ENCODE data around the gene TXNDC8. TPM values are rescaled to one million over a fixed set of nuclear protein-coding genes. Genes with fewer than 3 reads are reported as not detected.
"Not testable (repeated sequence)": the region's sequence is repeated elsewhere in the genome, so short reads cannot be mapped to it uniquely, and the experiment has no call there.

The TXNDC8 gene
- polyA plus RNA-seq (2013, experiment 1 of 2) = not detected
- not detected for polyA plus RNA-seq (2013, experiment 2 of 2)

- H3K27ac ChIP-seq (ENCODE audit: low read depth, low read length) = no peak within 1 kb of the TSS
- no peaks in the 10 kb centered on the region for H3K27me3 ChIP-seq (ENCODE audit: insufficient read depth, low read length)
- 100% methylated on average over 1 of the region's 1 CpG for whole genome bisulfite sequencing
- no peak within 1 kb of the TSS for H3K9ac ChIP-seq (ENCODE audit: low read depth, low read length)
- H3K36me3 ChIP-seq (ENCODE audit: insufficient read depth, low read length) = no peaks in the 10 kb centered on the region
- no peak within 1 kb of the TSS for H3K4me3 ChIP-seq (ENCODE audit: low read length)
- H3K9me3 ChIP-seq (ENCODE audit: insufficient read depth, low read depth, low read length) = no peaks in the 10 kb centered on the region
- H3K4me1 ChIP-seq (ENCODE audit: insufficient read depth, low read length) = no peaks in the 10 kb centered on the region
Observed at GRCh38 chr9:110337727-110338126, at the start of gene TXNDC8. TXNDC8 (minus strand) TSS chr9:110337863.

- H3K36me3 ChIP-seq (ENCODE audit: insufficient read depth, low read length) = no peaks in the 10 kb centered on the region
- H3K4me3 ChIP-seq (ENCODE audit: low read length) = no peak overlapping the region
- H3K9me3 ChIP-seq (ENCODE audit: insufficient read depth, low read depth, low read length) = no peaks in the 10 kb centered on the region
- H3K9ac ChIP-seq (ENCODE audit: low read depth, low read length) = no peak overlapping the region
- 95% methylated on average over 6 of the region's 6 CpGs for WGBS
- H3K27ac ChIP-seq (ENCODE audit: low read depth, low read length) = no peak overlapping the region
- no peaks in the 10 kb centered on the region for H3K27me3 ChIP-seq (ENCODE audit: insufficient read depth, low read length)
- H3K4me1 ChIP-seq (ENCODE audit: insufficient read depth, low read length) = no peaks in the 10 kb centered on the region
Observed at GRCh38 chr9:110383491-110383890, 45.8 kb upstream of the TXNDC8 start.

DNA sequence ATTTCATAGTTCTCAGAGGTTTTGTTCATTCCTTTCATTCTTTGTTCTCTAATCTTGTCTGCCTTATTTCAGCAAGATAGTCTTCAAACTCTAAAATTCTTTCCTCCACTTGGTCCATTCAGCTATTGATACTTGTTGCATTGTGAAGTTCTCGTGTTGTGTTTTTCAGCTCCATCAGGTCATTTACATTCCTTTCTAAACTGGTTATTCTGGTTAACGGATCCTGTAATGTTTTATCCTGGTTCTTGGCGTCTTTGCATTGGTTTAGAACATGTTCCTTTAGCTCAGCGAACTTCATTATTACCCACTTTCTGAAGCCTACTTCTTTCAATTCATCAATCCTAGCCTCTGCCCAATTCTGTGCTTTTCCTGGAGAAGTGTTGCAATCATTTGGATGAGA is 45.1 kb upstream of the TXNDC8 start:
- no peaks in the 10 kb centered on the region for H3K9me3 ChIP-seq (ENCODE audit: insufficient read depth, low read depth, low read length)
- H3K9ac ChIP-seq (ENCODE audit: low read depth, low read length) = no peak overlapping the region
- H3K4me3 ChIP-seq (ENCODE audit: low read length) = no peak overlapping the region
- H3K36me3 ChIP-seq (ENCODE audit: insufficient read depth, low read length) = no peaks in the 10 kb centered on the region
- no peaks in the 10 kb centered on the region for H3K4me1 ChIP-seq (ENCODE audit: insufficient read depth, low read length)
- no peak overlapping the region for H3K27ac ChIP-seq (ENCODE audit: low read depth, low read length)
- H3K27me3 ChIP-seq (ENCODE audit: insufficient read depth, low read length) = no peaks in the 10 kb centered on the region
- WGBS = 97% methylated on average over 4 of the region's 4 CpGs

- Histone ChIP-seq H3K9ac (ENCODE audit: low read depth, low read length) (no peak overlapping the region), H3K4me1 (ENCODE audit: insufficient read depth, low read length) (no peaks in the 10 kb centered on the region), H3K9me3 (ENCODE audit: insufficient read depth, low read depth, low read length) (no peaks in the 10 kb centered on the region), H3K36me3 (ENCODE audit: insufficient read depth, low read length) (no peaks in the 10 kb centered on the region), H3K4me3 (ENCODE audit: low read length) (no peak overlapping the region), H3K27me3 (ENCODE audit: insufficient read depth, low read length) (no peaks in the 10 kb centered on the region), H3K27ac (ENCODE audit: low read depth, low read length) (no peak overlapping the region)
- WGBS = 92% methylated on average over 6 of the region's 6 CpGs
Observed at GRCh38 chr9:110371411-110372007, 33.8 kb upstream of the TXNDC8 start.

- Histone ChIP-seq H3K27ac (ENCODE audit: low read depth, low read length) (no peak overlapping the region), H3K27me3 (ENCODE audit: insufficient read depth, low read length) (no peaks in the 10 kb centered on the region), H3K9me3 (ENCODE audit: insufficient read depth, low read depth, low read length) (no peaks in the 10 kb centered on the region), H3K4me1 (ENCODE audit: insufficient read depth, low read length) (no peaks in the 10 kb centered on the region), H3K9ac (ENCODE audit: low read depth, low read length) (no peak overlapping the region), H3K36me3 (ENCODE audit: insufficient read depth, low read length) (no peaks in the 10 kb centered on the region), H3K4me3 (ENCODE audit: low read length) (no peak overlapping the region)
- 87% methylated on average over 3 of the region's 3 CpGs for WGBS
Observed at GRCh38 chr9:110370315-110370714, 32.7 kb upstream of the TXNDC8 start.

DNA sequence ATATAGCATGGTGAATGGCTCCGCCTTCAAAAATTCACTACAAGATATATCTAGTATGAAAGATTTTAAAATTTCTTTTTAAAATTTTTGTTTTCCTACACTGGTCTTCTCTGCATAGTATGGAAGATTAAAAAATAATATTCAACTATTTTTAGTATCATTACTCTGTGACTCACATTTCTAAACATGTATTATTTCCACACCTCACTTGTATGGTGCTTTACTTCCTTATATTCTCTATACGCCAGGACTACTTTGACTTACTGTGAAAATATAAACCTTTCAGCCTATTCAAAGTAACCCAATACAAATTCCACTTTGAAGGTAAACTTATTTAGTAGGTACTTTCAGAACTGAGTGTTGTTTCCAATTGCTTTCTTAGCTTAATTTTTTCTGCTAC is 26.8 kb upstream of the TXNDC8 start:
- Histone ChIP-seq H3K27me3 (ENCODE audit: insufficient read depth, low read length) (no peaks in the 10 kb centered on the region), H3K4me1 (ENCODE audit: insufficient read depth, low read length) (no peaks in the 10 kb centered on the region), H3K27ac (ENCODE audit: low read depth, low read length) (no peak overlapping the region), H3K9me3 (ENCODE audit: insufficient read depth, low read depth, low read length) (no peaks in the 10 kb centered on the region), H3K9ac (ENCODE audit: low read depth, low read length) (no peak overlapping the region), H3K36me3 (ENCODE audit: insufficient read depth, low read length) (no peaks in the 10 kb centered on the region), H3K4me3 (ENCODE audit: low read length) (no peak overlapping the region)
- 86% methylated on average over 1 of the region's 2 CpGs for WGBS

GRCh38 chr9:110358992-110359391 is 21.3 kb upstream of the TXNDC8 start:
- not testable (repeated sequence) for H3K4me1 ChIP-seq (ENCODE audit: insufficient read depth, low read length); H3K27me3 ChIP-seq (ENCODE audit: insufficient read depth, low read length); H3K4me3 ChIP-seq (ENCODE audit: low read length); H3K27ac ChIP-seq (ENCODE audit: low read depth, low read length); H3K36me3 ChIP-seq (ENCODE audit: insufficient read depth, low read length); H3K9ac ChIP-seq (ENCODE audit: low read depth, low read length); H3K9me3 ChIP-seq (ENCODE audit: insufficient read depth, low read depth, low read length)
- WGBS = no CpG with 5 or more reads among the region's 2 CpGs

- Histone ChIP-seq H3K36me3 (ENCODE audit: insufficient read depth, low read length) (no peaks in the 10 kb centered on the region), H3K27ac (ENCODE audit: low read depth, low read length) (no peak overlapping the region), H3K27me3 (ENCODE audit: insufficient read depth, low read length) (no peaks in the 10 kb centered on the region), H3K4me1 (ENCODE audit: insufficient read depth, low read length) (no peaks in the 10 kb centered on the region), H3K4me3 (ENCODE audit: low read length) (no peak overlapping the region), H3K9ac (ENCODE audit: low read depth, low read length) (no peak overlapping the region), H3K9me3 (ENCODE audit: insufficient read depth, low read depth, low read length) (no peaks in the 10 kb centered on the region)
- 77% methylated on average over 2 of the region's 2 CpGs for WGBS
Observed at GRCh38 chr9:110357505-110357904, 19.8 kb upstream of the TXNDC8 start.

DNA sequence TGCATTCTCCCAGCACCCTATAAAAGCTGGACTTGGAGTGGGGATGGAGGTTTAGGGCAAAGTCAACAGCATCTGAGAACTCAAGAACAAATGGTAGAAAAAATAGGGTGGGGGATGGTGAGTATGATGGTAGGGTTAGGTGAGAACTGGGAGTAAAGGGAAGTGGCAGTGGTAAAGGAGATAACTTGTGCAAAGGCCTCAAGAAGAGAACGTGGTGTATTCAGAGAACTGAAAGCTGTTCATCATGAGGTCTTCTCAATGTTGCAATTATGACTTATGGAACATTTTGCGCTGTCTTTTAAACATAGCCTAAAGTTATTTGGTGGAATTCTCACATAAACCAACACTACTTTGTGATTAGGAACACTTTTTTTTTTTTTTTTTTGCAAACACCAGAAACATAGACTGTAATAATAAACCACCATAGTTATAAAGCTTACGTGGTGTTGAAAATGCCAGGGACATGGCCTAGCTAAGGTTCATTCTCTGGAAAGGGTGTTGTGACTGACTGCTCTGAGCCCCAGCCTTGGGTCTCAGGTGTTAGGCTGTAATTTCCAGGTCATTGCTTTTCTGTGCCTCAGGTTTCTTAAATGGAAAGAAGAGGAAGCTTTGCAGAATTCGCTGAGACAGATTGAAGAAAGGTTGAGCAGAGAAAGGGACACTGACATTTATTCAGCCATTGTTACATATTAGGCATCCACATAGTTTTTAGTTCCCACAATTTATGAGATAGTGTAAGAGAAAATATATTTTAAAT is 19.2 kb upstream of the TXNDC8 start:
- no peak overlapping the region for H3K27ac ChIP-seq (ENCODE audit: low read depth, low read length)
- H3K4me3 ChIP-seq (ENCODE audit: low read length) = no peak overlapping the region
- no peaks in the 10 kb centered on the region for H3K36me3 ChIP-seq (ENCODE audit: insufficient read depth, low read length)
- no peaks in the 10 kb centered on the region for H3K27me3 ChIP-seq (ENCODE audit: insufficient read depth, low read length)
- H3K4me1 ChIP-seq (ENCODE audit: insufficient read depth, low read length) = no peaks in the 10 kb centered on the region
- H3K9ac ChIP-seq (ENCODE audit: low read depth, low read length) = no peak overlapping the region
- 85% methylated on average over 3 of the region's 4 CpGs for WGBS
- H3K9me3 ChIP-seq (ENCODE audit: insufficient read depth, low read depth, low read length) = no peaks in the 10 kb centered on the region

GRCh38 chr9:110355911-110356310 is 18.2 kb upstream of the TXNDC8 start:
- WGBS = 98% methylated on average over 2 of the region's 2 CpGs
- Histone ChIP-seq H3K9ac (ENCODE audit: low read depth, low read length) (no peak overlapping the region), H3K9me3 (ENCODE audit: insufficient read depth, low read depth, low read length) (no peaks in the 10 kb centered on the region), H3K36me3 (ENCODE audit: insufficient read depth, low read length) (no peaks in the 10 kb centered on the region), H3K4me3 (ENCODE audit: low read length) (no peak overlapping the region), H3K27me3 (ENCODE audit: insufficient read depth, low read length) (no peaks in the 10 kb centered on the region), H3K4me1 (ENCODE audit: insufficient read depth, low read length) (no peaks in the 10 kb centered on the region), H3K27ac (ENCODE audit: low read depth, low read length) (no peak overlapping the region)

DNA sequence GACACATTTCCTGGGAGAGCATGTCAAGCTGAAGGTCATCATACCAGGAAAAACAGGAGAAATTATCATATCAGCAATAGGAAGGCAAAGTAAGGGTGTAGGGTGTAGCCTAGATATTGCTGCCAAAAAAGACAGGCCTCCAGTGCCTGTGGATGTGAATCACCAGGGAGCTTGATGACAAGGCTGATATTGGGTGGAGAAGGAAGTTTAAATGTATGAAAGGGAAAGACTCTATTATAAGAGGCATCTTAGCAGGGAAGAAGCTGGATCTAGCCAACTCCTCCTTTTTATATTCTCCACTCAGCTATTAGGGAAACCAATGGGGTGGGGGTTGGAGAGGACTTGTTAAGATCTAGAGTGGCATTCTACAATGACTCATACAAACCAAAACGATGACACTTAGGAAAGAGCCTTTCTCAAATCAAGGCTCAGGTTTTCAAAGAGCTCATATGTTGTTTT is 13.4 kb upstream of the TXNDC8 start:
- WGBS = no CpG with 5 or more reads among the region's 1 CpG
- Histone ChIP-seq H3K4me3 (ENCODE audit: low read length) (no peak overlapping the region), H3K9ac (ENCODE audit: low read depth, low read length) (no peak overlapping the region), H3K27me3 (ENCODE audit: insufficient read depth, low read length) (no peaks in the 10 kb centered on the region), H3K36me3 (ENCODE audit: insufficient read depth, low read length) (no peaks in the 10 kb centered on the region), H3K4me1 (ENCODE audit: insufficient read depth, low read length) (no peaks in the 10 kb centered on the region), H3K27ac (ENCODE audit: low read depth, low read length) (no peak overlapping the region), H3K9me3 (ENCODE audit: insufficient read depth, low read depth, low read length) (no peaks in the 10 kb centered on the region)
